Stimulated activated naive CD4-positive, alpha-beta T cell treated with Interleukin-2 at 50 U/mL for 16 hours (primary cell): ENCODE measurements around the gene TRDMT1.

Experiments used
- DNase-seq: peaks from one replicate; lab custom pipeline; 2025; lab: John Stamatoyannopoulos, UW

Gene TRDMT1

GRCh38 chr10:17229967-17230682 lies 28.7 kb upstream of the TRDMT1 start:
- peak; percentile 87 for DNase-seq

- no peak for DNase-seq
These were observed 28.2 kb upstream of the TRDMT1 start for GRCh38 chr10:17229717-17229966.

GRCh38 chr10:17229016-17229716 lies 27.7 kb upstream of the TRDMT1 start:
- DNase-seq: peak; percentile 71

- peak; percentile 83 for DNase-seq
These were observed 26.9 kb upstream of the TRDMT1 start, which contains the start of gene VIM for GRCh38 chr10:17228091-17229015. TSS of gene VIM (plus strand) at chr10:17228241. CDS start at chr10:17229423, 1,182 bp downstream.

- DNase-seq: peak; percentile 4
These were observed 26.1 kb upstream of the TRDMT1 start for GRCh38 chr10:17227367-17228090.

GRCh38 chr10:17226891-17227303 lies 25.4 kb upstream of the TRDMT1 start:
- DNase-seq: no peak

GRCh38 chr10:17225808-17226207 lies 24.3 kb upstream of the TRDMT1 start:
- DNase-seq: no peak

- no peak for DNase-seq
These were observed 20.9 kb upstream of the TRDMT1 start for GRCh38 chr10:17222329-17222728.

- DNase-seq: no peak
These were observed 19.2 kb upstream of the TRDMT1 start for GRCh38 chr10:17220652-17221100.

DNA sequence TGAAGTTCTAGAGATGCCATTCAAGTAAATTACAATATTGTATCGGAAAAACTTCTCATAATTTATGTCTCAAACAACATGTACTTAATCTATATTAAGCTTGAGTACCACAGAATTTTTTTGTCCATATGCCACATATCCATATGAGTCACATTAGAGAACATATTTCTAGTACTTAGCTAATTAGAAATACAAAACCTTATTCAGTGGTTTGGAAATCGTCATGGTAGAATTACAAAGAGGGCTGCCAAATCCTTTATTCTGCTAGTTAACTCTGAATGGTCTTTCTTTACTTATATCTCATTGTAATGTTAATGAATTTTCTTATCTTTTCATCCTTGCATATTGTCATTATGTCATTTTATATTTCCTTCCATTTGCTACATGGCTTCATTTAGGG lies 17.6 kb upstream of the TRDMT1 start:
- no peak for DNase-seq

DNA sequence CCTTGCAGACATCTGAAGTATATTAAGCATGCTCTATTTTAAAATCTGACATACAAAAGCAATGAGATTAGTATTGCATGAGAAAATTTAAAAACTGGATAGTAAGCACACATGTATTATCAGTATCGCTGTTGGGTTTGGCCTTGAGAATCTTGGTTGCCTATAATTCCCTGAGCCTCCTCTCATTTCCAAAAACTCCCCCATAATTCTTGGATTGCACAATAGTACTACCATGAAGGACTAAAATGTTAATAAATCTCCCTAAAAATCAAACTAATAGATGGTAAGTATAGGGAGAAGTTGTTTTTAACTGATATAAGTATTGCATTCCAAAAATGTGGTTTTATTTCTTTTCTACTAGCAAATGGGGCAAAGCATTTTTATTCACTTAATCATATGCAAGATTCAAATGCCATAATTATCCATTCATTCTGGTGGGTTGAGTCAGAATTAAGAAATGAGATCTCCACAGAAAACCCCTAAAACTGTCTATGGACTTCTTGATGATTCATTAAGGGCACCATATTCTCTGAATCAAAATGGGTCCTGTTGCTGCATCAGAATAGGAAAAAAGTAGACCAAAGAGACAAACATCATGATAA lies 16.3 kb upstream of the TRDMT1 start:
- DNase-seq: no peak

DNA sequence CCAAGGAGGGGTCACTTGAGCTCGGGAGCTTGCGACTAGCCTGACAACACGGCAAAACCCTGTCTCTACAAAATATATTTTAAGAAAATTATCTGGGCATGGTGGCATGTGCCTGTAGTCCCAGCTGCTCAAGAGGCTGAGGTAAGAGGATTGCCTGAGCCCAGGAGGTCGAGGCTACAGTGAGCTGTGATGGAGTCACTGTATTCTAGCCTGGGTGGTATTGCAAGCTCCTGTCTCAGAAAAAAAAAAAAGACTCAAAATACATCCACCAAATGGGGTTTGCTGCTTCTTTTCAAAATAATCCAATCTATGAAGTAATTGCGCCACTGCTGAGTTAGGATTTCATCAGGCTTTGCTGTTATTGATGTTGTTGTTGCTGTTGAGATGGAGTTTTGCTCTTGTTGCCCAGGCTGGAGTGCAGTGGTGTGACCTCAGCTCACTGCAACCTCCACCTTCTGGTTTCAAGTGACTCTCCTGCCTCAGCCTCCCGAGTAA lies 15.5 kb upstream of the TRDMT1 start:
- DNase-seq: no peak

DNA sequence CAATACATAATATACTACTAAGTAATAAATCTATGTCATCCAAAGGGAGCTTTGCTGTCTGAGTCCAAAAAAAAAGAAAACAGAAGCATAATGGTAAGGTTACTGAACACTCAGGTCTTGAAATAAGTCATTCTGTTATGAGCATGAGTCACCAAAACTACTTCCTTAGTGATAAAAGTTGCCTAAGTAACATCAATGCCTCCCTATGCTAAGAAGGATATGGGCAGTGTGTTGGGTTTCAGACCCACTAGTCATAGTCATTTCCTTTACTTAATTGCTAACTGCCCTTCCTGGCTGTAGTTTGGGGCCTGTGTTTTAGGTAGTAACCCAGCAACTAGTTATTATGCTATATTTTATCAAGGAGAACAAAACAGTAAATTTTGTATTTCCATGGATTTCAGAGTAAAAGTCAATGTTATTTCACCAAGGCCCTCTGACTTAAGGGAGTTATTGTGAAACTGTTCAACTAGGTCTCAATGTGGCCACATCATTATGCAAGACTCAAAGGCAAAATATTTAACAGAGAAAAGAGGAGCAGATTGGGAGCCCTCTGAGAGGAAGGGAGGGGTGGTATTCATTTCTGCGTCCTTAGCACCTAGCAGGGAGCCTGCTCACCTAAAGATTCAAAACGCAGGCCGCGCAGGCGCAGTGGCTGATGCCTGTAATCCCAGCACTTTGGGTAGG lies 14.9 kb upstream of the TRDMT1 start:
- DNase-seq: peak; percentile 11

GRCh38 chr10:17215782-17216122 lies 14.3 kb upstream of the TRDMT1 start:
- DNase-seq: no peak

GRCh38 chr10:17214971-17215781 lies 13.7 kb upstream of the TRDMT1 start:
- no peak for DNase-seq

DNA sequence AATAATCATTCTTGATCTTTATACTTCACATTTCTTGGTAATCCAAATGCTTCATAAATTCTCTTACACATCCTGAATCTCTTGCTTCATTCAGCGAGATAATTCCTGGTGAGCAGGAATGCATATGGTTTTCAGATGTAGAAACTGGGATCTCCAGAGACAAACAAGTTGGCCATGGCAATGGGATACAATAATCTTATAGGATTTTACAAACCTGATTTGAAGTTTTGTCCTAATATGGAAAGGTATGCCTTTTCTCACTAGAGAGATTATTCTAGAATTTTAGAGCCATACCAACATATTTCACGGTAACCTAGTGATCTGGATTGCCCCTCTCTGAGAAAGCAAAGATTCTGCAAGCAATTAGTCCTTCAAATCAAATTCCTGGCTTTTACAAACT lies 13.1 kb upstream of the TRDMT1 start:
- DNase-seq: no peak

DNA sequence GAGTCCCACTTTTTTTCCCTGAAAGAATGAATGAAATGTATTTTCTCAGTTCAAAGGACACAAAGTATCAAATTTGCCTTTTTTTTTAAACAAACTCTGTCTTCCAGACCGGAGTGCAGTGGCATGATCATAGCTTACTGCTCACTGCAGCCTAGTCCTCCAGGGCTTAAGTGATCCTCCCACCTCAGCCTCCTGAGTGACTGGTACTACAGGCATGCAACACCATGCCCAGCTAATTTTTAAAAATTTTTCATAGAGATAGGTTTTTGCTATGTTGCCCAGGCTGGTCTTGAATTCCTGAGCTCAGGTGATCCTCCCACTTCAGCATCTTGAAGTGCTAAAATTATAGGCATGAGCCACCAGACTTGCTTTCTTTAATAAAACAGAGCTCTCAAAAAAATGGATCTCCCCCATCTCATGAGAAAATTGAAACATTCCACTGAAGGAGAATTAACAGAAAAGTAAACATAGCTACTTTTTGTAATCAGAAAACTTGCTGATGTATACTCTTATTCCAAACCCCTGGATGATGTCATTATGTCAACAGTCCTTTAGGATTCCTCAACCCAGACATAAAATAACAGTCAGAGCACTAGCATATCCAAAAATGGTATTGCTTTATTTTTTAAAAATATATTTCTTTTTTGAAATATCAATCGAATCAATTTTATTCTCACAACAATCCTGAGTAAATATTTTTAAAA lies 12.3 kb upstream of the TRDMT1 start:
- no peak for DNase-seq

- no peak for DNase-seq
These were observed 11.3 kb upstream of the TRDMT1 start for GRCh38 chr10:17212802-17213221.

DNA sequence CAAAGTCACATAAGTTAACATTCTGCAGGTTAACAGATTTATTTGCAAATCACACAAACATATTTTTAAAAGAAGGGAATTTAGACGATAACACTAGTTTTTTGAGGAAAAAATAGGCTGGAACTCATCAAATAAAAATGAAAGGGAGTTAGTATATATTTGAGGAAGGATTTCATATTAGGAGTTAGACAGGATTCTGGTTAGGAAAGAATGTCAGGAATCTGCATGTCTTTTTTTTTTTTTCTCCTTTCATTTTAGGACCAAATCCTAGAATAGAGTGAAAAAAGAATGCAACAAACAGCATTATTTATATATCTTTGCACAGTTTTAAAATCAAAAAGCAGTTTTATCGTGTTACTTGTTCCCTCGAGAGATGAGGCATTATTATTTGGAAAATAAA lies 8.9 kb upstream of the TRDMT1 start:
- no peak for DNase-seq
